ENCODE results near the gene AGRN.
"Not testable (repeated sequence)": the region's sequence is repeated elsewhere in the genome, so short reads cannot be mapped to it uniquely, and the experiment has no call there.

Gene AGRN

DNA sequence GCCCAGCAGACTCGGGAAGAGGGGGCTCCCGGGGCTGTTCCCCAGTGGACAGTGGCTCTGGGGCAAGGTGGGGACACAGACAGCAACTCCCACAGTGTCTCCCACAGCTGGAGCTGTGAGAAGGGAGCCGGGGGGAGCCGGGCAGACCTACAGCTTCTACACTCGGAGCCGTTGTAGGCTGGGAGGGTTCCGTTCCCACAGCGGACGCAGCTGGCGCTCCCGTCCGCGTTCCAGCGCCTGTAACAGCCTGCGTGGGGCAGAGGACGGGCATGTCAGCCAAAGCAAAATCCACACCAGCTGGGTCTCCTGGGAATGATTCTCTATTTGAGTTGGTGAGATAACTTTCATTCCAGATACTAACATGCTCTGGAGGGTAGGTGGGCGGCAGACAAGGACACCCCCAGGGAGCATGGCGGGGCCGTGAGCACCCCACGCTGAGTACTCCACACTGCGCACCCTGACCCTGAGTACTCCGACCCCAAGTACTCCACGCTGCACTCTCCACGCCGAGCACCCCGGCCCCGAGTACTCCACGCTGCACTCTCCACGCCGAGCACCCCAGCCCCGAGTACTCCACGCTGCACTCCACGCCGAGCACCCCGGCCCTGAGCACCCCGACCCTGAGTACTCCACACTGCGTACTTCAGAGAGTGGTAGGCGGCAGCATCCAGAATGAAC lies 67.6 kb downstream of the AGRN start:
- DNase-seq (ENCODE audit: insufficient read length, low spot score) (no peak), FAIRE-seq (no peak)

DNA sequence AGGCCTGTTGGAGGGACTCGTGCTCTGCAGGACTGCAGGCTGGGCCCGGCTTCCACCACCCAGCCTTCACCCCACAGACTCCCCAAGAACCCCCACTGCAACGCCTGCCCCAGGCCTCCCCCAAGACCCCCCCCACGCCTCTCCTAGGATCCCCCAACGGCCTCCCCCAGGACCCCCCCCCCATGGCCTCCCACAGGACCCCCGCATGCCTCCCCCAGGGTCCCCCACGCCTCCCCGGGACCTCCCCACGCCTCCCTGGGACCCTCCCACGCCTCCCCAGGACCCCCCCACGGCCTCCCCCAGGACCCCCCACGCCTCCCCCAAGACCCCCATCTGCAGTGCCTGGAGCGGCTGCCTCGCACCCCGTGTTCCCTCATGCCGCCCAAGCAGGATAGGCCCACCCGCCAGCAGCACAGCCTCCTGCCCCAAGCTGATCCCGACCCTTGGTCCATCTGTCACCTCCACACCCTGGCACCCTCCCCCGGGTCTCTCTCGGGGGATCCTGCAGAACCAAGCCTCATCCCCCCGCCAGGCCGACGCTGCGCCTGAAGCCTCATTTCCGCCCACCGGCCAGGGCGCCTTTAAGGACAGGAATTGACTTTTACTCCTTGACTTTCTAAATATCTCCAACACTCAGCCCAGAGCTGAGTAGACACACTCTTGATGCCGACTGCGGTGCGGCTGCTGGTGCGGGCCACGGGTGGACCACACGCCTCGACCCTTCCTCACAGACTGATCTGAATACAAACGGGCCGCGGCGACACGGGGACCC lies 68.3 kb downstream of the AGRN start:
- DNase-seq (ENCODE audit: insufficient read length, low spot score) (no peak), FAIRE-seq (no peak)

DNA sequence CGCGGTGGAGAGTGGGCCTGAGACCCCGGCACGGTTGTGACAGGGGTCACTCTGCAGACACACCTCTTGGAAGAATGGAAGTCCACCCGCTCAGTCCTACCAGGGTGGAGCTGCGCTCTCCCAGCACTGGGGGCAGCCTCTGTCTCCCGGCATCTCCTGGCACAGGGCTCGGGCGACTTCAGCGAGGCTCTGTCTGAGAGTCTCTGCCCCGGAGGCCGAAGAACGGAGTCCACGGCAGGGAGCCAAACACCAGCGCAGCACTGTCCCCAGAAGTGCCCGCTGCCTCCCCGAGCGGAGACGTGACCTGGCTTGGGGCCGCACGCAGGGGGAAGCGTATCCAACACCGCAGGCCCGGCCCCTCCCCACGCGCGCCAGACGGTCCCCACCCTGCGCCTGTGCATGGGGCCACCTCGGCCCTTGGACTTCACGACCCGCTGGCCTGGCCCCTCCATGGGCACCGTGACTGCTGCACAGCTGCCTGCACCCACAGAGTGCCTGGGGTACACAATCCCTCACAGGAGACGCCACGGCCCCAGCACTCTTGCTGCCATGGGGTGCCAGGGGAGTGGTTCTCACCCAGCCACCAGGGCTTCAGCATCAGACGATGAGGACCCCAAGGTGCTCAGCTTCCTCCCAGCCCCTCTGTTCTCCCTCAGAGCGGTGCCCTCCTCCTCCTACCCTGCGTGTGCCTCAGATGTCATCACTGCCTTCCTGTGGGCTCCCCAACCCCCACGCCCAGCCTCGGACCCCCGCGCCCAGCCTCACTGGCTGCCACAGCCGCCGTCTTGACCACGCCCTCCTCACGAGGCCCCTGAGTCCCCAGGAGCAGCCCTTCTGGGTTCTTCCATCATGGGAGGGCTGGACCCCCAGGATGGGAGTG lies 69.1 kb downstream of the AGRN start:
- FAIRE-seq (no peak), DNase-seq (ENCODE audit: insufficient read length, low spot score) (no peak)

DNA sequence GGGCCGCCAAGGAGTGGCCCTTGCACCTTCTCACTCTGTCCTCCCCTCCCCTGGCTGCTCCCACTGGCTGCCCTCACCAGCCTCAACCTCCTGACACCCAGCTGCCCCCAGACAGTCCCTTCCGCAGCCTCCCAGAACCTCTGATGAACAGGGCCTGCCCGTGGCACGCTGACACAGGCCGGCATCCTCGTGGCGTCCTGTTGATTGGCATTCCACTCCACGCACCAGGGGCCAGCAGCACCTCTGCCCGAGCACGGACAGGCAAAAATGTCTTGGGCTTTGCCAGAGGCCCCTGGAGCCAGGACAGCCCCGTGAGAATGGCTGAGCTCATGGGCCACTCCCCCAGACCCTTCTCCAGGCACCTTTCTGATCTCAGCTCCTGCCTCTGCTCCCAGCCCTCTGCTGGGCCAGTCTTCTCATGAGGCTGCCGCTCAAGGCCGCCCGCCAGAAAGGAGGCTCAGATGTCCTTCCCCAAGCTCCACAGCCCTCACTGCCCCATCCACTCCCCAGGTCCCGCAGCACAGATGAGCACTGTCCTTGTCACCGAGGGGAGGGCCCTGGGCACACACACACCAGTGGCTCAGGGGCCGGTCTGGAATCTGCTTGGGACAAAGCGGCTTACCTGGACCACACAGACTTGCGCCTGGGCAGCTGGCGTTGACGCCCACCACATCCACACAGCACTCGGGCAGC lies 70.0 kb downstream of the AGRN start:
- DNase-seq (ENCODE audit: insufficient read length, low spot score) (no peak), FAIRE-seq (no peak)

DNA sequence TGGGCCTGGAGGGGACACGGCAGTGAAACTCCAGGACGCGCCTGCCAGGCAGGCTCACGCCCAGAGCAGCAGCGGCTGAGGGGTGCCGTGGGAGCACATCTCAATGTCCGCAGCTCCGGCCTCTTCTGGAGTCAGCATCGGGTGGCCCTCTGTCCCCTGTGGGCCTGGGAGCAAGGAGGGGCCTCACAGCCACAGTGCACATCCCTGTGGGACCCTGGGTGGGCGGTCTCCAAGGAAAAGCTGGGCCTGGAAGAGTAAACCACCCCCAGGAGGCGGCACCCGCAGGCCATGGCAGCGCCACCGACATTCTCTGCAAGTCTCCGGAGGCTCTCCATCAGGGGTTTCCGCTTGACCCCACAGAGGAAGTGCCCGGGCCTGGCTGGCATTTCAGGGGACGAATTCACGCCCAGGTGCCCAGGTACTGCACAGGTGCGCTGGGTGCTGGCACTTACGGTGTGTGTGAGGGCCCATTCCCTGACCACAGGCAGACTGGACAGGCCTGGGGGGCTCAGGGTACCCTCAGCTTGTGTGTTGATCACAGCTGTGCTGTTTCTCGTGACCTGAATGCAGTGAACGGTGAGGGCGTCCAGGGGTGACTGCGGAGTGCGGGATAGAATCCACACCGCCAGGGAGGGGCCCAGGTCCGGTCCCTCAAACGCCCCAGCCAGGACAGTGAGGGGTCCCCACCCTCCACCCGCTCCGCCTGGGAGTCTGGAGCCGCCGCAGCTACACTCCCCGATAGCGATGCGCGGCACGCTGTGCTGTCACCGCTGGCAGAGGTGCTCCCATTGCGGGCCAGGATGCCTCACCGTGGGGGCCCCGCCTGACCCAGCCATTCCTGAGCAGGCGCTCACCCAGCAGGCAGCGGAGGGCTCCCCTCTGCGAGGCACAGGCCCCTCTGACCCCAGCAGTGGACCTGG lies 70.8 kb downstream of the AGRN start:
- FAIRE-seq: no peak
- DNase-seq (ENCODE audit: insufficient read length, low spot score): no peak

DNA sequence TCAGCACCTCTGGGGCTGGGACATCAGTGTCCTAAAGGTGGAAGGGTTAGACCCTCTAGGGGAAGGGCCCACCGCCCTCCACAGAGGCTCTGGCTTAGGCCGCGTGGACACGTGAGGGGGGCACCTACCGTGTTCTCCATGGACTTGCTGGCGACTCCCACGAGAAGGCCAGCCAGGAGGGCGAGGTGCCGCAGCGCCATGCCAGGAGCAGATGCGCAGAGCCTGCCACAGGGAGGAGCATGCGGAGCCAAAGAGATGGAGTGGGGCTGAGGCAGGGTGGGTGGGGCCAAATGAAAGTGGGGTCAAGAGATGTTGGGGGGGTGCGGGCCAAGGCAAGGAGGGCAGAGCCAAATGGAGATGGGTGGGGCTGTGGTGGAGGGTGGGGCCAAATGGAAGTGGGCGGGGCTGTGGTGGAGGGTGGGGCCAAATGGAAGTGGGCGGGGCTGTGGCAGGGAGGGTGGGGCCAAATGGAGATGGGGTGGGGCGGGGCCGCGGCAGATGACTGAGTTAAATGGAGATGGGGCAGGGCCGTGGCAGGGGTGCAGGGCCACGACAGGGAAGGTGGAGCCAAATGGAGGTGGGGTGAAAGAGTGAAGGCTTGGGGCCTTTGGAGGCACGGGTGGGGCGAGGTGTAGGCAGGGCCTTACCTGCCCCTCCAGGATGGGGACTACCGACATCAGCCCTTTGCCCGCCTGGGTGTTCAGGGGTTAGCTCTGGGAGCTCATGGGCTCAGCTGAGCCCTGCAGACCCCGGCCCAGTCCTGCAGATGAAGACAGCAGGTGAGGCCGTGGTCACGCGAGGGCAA lies 71.6 kb downstream of the AGRN start:
- no peak for FAIRE-seq
- no peak for DNase-seq (ENCODE audit: insufficient read length, low spot score)

DNA sequence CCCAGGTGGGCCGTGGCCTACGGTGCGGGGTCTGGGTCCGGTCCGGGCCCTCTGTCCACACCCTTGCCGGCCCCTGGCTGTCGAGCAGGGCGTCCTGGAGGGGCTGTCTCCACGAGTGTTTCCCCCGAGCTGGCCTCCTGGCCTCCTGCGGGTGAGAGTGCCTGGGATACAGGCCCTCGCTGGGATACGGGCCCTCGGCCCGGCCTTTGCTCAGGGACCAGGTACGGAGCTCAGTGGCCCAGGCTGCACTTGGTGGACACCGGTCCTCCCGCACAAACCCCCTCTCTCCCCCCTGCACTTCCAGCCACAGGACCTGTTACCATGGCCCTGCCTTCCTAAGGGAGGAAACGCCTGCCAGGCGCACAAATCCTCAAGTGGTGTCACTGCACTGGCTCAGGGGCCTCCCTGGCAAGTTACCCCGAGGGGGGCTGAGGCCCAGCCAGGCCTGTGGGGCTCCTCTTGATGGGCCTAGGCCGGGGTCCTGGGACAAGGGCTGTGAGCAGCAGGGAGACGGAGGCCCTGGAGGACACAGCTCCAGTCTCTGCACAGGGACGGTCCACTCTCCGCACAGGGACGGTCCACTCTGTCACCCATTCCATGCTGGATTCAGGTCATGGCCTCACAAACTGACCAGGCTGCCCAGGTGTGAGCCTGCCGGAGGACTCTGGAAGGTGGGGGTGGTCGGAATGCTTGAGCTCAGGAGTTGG lies 72.4 kb downstream of the AGRN start:
- FAIRE-seq (no peak), DNase-seq (ENCODE audit: insufficient read length, low spot score) (no peak)

DNA sequence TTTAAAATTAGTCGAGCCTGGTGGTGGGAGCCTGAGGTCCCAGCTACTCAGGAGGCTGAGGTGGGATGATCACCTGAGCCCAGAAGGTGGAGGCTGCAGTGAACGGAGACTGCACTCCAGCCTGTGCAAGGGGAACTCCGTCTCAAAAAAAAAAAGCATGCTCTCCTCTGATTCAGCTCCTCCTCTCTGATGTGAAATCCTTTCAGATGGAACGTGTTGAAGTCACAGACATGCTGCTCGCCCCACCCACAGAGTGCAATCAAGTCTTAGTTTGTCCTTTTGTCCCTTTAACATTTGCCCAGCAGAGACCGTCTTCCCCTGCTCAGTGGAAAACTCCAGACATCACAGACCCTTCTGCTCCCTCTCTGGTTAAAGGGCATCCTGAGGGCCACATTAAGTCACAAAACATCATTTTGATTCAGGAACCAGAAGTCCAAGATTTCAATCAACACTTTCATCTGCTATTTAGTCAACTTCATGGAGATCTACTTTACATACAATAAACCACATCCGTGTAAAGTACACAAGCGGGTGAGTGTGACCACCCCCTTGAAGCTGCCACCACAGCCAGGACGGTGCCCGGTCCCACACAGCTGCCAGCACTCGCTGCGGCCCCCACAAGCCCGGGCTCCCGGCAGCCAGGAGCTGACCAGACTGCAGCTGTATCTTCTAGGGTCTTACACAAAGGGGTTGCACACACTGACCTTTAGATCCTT lies 73.1 kb downstream of the AGRN start:
- FAIRE-seq (no peak), DNase-seq (ENCODE audit: insufficient read length, low spot score) (no peak)

DNA sequence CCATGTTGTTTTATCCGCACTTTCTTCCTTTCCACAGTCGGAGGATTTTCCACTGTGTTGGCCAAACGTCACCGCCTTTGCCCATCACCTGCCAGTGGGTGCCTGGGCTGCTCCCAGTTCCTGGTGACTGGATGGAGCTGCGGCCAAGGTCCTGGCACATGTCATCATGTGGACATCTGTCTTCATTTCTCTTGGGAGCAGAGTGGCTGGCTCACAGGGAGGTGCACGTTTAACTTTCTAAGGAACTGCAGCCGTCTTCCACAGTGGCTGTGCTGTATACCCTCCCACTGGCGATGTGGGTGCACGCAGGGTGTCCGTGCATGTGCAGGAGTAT lies 73.7 kb downstream of the AGRN start:
- DNase-seq (ENCODE audit: insufficient read length, low spot score) (no peak), FAIRE-seq (no peak)

DNA sequence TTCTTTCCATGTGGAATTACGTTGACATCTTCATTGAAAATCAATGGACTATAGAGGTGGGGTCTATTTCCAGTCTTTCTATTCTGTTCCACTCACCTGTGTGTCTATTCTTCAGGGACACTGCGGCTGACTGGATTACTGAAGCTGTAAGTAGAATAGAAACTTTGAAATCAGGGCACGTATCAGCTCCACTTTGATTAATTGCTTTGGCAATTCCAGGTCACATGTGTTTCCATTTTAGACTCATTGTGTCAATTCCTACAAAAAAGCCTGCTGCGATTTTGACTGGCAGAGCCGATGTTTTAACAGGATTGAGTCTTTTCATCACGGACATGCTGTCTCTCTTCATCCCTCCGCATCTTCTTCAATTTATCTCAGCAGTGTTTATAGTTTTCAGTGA lies 75.1 kb downstream of the AGRN start:
- FAIRE-seq: no peak
- no peak for DNase-seq (ENCODE audit: insufficient read length, low spot score)

DNA sequence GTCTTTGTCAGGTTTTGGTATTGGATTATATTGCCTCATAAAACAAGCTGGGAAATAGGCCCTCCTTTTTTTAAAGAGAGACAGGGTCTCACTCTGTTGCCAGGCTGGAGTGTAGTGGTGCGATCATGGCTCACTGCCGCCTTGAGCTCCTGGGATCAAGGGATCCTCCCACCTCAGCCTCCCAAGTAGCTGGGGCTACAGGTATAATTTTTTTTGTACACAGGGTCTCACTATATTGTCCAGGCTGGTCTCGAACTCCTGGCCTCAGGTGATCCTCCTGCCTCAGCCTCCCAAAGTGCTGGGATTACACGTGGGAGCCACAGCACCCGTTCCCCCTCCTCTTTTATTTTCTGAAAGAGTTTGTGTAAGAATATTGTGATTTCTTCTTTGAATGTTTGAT lies 76.2 kb downstream of the AGRN start:
- DNase-seq (ENCODE audit: insufficient read length, low spot score); FAIRE-seq: not testable (repeated sequence)

DNA sequence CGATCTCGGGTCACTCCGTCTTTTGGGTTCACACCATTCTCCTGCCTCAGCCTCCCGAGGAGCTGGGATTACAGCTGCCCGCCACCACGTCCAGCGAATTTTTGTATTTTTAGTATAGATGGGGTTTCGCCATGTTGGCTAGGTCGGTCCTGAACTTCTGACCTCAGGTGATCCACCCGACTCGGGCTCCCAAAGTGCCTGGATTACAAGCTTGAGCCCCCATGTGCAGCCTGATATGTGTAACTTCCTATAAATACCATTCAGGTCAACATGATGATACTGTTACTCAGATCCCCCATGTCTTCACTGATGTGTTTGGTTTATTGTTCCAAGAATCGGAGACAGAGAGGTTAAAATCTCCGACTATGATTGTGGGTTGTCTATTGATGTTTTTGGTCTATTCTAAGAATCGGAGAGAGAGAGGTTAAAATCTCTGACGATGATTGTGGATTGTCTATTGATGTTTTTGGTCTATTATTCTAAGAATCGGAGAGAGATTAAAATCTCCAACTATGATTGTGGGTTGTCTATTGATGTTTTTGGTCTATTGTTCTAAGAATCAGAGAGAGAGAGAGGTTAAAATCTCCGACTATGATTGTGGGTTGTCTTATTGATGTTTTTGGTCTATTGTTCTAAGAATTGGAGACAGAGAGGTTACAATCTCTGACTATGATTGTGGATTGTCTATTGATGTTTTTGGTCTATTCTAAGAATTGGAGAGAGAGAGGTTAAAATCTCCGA lies 78.9 kb downstream of the AGRN start:
- FAIRE-seq (no peak), DNase-seq (ENCODE audit: insufficient read length, low spot score) (no peak)

DNA sequence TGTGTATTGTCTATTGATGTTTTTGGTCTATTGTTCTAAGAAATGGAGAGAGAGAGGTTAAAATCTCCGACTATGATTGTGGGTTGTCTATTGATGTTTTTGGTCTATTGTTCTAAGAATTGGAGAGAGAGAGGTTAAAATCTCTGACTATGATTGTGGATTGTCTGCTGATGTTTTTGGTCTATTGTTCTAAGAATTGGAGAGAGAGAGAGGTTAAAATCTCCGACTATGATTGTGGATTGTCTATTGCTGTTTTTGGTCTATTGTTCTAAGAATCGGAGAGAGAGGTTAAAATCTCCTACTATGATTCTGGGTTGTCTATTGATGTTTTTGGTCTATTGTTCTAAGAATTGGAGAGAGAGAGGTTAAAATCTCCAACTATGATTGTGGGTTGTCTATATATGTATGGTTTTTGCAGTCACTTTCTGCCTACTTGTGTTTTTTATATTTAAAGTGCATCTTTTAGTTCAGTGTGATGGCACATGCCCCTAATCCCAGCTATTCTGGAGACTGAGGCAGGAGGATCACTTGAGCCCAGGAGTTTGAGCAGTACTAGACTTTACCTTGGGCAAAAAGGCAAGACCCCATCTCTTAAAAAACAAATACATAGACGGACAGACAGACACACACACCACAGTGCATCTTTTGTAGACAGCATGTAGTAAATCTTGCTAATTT lies 79.7 kb downstream of the AGRN start:
- peak; percentile 49 for FAIRE-seq
- DNase-seq (ENCODE audit: insufficient read length, low spot score): no peak

DNA sequence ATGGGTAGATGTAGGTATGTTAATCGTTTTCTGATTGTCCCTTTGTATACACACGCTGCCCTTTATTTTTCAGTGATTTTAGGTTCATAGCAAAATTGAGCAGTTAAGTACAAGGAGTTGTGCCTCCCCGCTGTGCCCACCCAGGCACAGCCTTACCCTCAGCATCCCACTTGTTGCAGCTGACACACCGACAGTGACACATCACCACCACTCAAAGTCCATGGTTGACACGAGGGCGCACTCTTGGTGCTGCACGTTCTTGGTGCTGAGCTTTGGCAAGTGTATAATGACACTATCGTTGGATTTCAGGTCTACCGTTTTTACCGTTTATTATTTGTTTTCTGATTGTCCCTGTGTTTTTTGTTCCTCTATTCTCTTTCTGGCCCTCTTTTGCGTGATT lies 80.4 kb downstream of the AGRN start:
- DNase-seq (ENCODE audit: insufficient read length, low spot score) (no peak), FAIRE-seq (no peak)

DNA sequence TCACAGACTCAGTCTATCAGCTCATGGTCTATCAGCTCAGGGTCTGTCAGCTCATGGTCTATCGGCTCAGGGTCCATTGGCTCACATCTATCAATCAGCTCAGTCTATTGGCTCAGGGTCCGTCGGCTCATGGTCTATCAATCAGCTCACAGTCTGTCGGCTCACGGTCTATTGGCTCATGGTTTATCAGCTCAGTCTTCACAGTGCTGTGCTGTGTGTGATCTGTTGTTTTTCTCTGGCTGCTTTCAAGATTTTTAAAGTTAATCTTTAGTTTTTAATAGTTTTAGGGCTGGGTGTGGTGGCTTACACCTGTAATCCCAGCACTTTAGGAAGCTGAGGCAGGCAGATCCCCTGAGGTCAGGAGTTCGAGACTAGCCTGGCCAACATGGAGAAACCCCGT lies 81.6 kb downstream of the AGRN start:
- FAIRE-seq: no peak
- DNase-seq (ENCODE audit: insufficient read length, low spot score): no peak

DNA sequence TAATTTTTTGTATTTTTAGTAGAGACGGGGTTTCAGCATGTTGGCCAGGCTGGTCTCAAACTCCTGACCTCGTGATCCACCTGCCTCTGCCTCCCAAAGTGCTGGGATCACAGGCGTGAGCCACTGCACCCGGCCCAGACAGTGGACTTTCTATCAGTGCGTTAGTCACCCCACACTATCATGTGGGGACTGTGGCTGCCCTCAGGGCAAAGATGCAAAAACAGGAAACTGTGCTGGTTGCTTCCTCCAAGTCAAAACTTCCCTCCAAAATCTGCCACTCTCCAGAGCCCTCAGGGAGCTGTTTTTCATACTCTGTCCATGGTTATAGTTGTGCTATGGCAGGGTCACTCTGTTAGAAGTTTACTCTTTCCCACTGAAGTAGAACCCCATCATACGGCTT lies 84.2 kb downstream of the AGRN start:
- FAIRE-seq; DNase-seq (ENCODE audit: insufficient read length, low spot score): not testable (repeated sequence)

Measured in GM19239 (cell line).